H1 (cell line): ENCODE data around the gene MYCBP2.

ENCODE experiments used
- ATF3 ChIP-seq: IDR thresholded peaks from 2 replicates; pipeline ENCODE4 v1.6.1; 2011; ENCODE audit warnings: low read depth, mild to moderate bottlenecking, low read length; ENCODE audit not compliant: insufficient read depth
- CHD1 ChIP-seq: IDR thresholded peaks from 2 replicates; pipeline ENCODE4 v1.6.1; 2012; ENCODE audit warnings: low read depth, low read length, improper control_type of control experiment
- CTCF ChIP-seq, 3 experiments: IDR thresholded peaks; 1 replicate in 2 of 3; 2 replicates in 1 of 3; pipeline versions ENCODE4 v1.5.1 to v1.6.1; 2011; ENCODE audit warnings: low read length in 3 of 3, mild to moderate bottlenecking in 3 of 3, inconsistent platforms in 2 of 3, low read depth in 1 of 3, moderate library complexity in 1 of 3; ENCODE audit not compliant: insufficient read depth in 1 of 3; ENCODE audit errors: control extremely low read depth in 1 of 3
- EP300 ChIP-seq, 2 experiments: IDR thresholded peaks; 1 replicate in 1 of 2; 2 replicates in 1 of 2; pipeline ENCODE4 v1.6.1; 2011 to 2012; ENCODE audit warnings: low read depth in 2 of 2, low read length in 2 of 2, mild to moderate bottlenecking in 2 of 2, borderline replicate concordance in 1 of 2, inconsistent platforms in 1 of 2, moderate library complexity in 1 of 2
- EZH2 ChIP-seq: fragments of 200-600 bp; sonication (generic); IDR thresholded peaks from 2 replicates; pipeline ENCODE4 v1.7.1; 2012; ENCODE audit warnings: low read depth, mild to moderate bottlenecking, moderate library complexity, low read length, inconsistent platforms; ENCODE audit not compliant: severe bottlenecking
- MAX ChIP-seq: IDR thresholded peaks from 2 replicates; pipeline ENCODE4 v1.6.1; 2012; ENCODE audit warnings: inconsistent platforms
- SP1 ChIP-seq: IDR thresholded peaks from 2 replicates; pipeline ENCODE4 v1.6.1; 2011; ENCODE audit warnings: low read depth, low read length
- TAF1 ChIP-seq: IDR thresholded peaks from 2 replicates; pipeline ENCODE4 v1.6.1; 2011; ENCODE audit warnings: mild to moderate bottlenecking, low read depth, low read length
- USF2 ChIP-seq: IDR thresholded peaks from 2 replicates; pipeline ENCODE4 v1.6.1; 2011; ENCODE audit warnings: low read length, improper control_type of control experiment

- TF ChIP-seq EZH2 (no peak), ATF3 (no peak), SP1 (no peak), CHD1 (no peak), EP300 (IDR thresholded peaks at IDR 0.05; ENCODE audit: borderline replicate concordance in 1 of 2, low read depth in 2 of 2, low read length in 2 of 2) (no peak), USF2 (no peak), CTCF (IDR thresholded peaks at IDR 0.05; ENCODE audit: control extremely low read depth in 1 of 3, insufficient read depth in 1 of 3, low read depth in 1 of 3, low read length in 3 of 3) (no peak), TAF1 (no peak), MAX (no peak)
Measured at GRCh38 chr13:77176350-77176749, 150.5 kb downstream of the MYCBP2 start.
